ENCODE measurements around the gene GNG12.

- TF ChIP-seq, protein P1, sequence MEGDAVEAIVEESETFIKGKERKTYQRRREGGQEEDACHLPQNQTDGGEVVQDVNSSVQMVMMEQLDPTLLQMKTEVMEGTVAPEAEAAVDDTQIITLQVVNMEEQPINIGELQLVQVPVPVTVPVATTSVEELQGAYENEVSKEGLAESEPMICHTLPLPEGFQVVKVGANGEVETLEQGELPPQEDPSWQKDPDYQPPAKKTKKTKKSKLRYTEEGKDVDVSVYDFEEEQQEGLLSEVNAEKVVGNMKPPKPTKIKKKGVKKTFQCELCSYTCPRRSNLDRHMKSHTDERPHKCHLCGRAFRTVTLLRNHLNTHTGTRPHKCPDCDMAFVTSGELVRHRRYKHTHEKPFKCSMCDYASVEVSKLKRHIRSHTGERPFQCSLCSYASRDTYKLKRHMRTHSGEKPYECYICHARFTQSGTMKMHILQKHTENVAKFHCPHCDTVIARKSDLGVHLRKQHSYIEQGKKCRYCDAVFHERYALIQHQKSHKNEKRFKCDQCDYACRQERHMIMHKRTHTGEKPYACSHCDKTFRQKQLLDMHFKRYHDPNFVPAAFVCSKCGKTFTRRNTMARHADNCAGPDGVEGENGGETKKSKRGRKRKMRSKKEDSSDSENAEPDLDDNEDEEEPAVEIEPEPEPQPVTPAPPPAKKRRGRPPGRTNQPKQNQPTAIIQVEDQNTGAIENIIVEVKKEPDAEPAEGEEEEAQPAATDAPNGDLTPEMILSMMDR (IDR thresholded peaks at IDR 0.05), result no peak
- TF ChIP-seq POLR2A (IDR thresholded peaks at IDR 0.05), result no peak
Observed at GRCh38 chr1:67676946-67677345, 156.3 kb downstream of the GNG12 start.

Data from heart left ventricle (tissue), 13 donors.